GM18520 (cell line): ENCODE results near the gene LSR.

ENCODE experiments used
- ATAC-seq: cut with Tn5 transposase; IDR thresholded peaks from one replicate; pipeline ENCODE4 v1.9.1; 2021; ENCODE audit not compliant: unreplicated experiment

Gene LSR

GRCh38 chr19:35248310-35249145 lies at the start of gene LSR:
Gene LSR (plus strand): TSS chr19:35249002. CDS start chr19:35249023, 21 bp downstream.
- peak; percentile 39 for ATAC-seq

GRCh38 chr19:35199481-35199880 lies 49.3 kb upstream of the LSR start:
- no peak for ATAC-seq

GRCh38 chr19:35202722-35203688 lies 45.8 kb upstream of the LSR start:
- ATAC-seq = no peak

- no peak for ATAC-seq
Measured at GRCh38 chr19:35204799-35205732, 43.7 kb upstream of the LSR start.

- ATAC-seq = no peak
Measured at GRCh38 chr19:35205733-35206323, 43.0 kb upstream of the LSR start.

- no peak for ATAC-seq
Measured at GRCh38 chr19:35206379-35206778, 42.4 kb upstream of the LSR start.

GRCh38 chr19:35206855-35207254 lies 41.9 kb upstream of the LSR start:
- no peak for ATAC-seq

GRCh38 chr19:35207391-35207871 lies 41.4 kb upstream of the LSR start:
- ATAC-seq = no peak

GRCh38 chr19:35208121-35208520 lies 40.7 kb upstream of the LSR start:
- ATAC-seq = no peak

GRCh38 chr19:35209646-35210045 lies 39.2 kb upstream of the LSR start:
- ATAC-seq = no peak

GRCh38 chr19:35211545-35212230 lies 37.1 kb upstream of the LSR start:
- ATAC-seq = no peak

- no peak for ATAC-seq
Measured at GRCh38 chr19:35212241-35212640, 36.6 kb upstream of the LSR start.

- ATAC-seq = peak; percentile 69
Measured at GRCh38 chr19:35213663-35214632, 34.9 kb upstream of the LSR start.

- no peak for ATAC-seq
Measured at GRCh38 chr19:35214766-35215422, 33.9 kb upstream of the LSR start.

GRCh38 chr19:35216016-35216832 lies 32.6 kb upstream of the LSR start:
- ATAC-seq = no peak

GRCh38 chr19:35216833-35217648 lies 31.8 kb upstream of the LSR start:
- ATAC-seq = no peak
